Thyroid gland (tissue), 4 donors: Measurements from ENCODE around the gene SDCCAG8. TPM values are rescaled to one million over a fixed set of nuclear protein-coding genes. Genes with fewer than 3 reads are reported as not detected.

Experiments used
- DNase-seq, 2 donors: peaks; one replicate each; pipeline ENCODE4 v3.0.0-alpha.2; 2019
- H3K27ac ChIP-seq, 3 donors: fragments of 200-600 bp; sonication (generic); 1 replicate in 2 of 3; 2 replicates in 1 of 3; pipeline ENCODE4 v1.5.1; 2016 to 2019; ENCODE audit warnings: mild to moderate bottlenecking in 1 of 3, moderate library complexity in 1 of 3
- H3K27me3 ChIP-seq: fragments of 200-600 bp; sonication (generic); one replicate; pipeline ENCODE4 v1.5.1; 2019
- H3K36me3 ChIP-seq, 2 donors: fragments of 200-600 bp; sonication (generic); one replicate each; pipeline ENCODE4 v1.5.1; 2016 to 2019
- H3K4me1 ChIP-seq, 2 donors: fragments of 200-600 bp; sonication (generic); one replicate each; pipeline ENCODE4 v1.5.1; 2017 to 2019
- H3K4me3 ChIP-seq, 3 donors: fragments of 200-600 bp; sonication (generic); replicated peaks in 1 of 3; 1 replicate in 2 of 3; 2 replicates in 1 of 3; pipeline ENCODE4 v1.5.1; 2016; ENCODE audit warnings: mild to moderate bottlenecking in 1 of 3
- H3K9me3 ChIP-seq: fragments of 200-600 bp; sonication (generic); one replicate; pipeline ENCODE4 v1.5.1; 2017
- POLR2A ChIP-seq, 2 donors: fragments of 450-650 bp; IDR thresholded peaks; one replicate each; pipeline ENCODE4 v1.6.1; 2017; ENCODE audit warnings: antibody characterized with exemption in 2 of 2, mild to moderate bottlenecking in 2 of 2, moderate library complexity in 1 of 2
- WGBS, 2 donors: methylation state at CpG; one replicate each; pipeline ENCODE4 v1.1.5; 2017; 5-methylcytosine and 5-hydroxymethylcytosine counted together
- intact Hi-C: fragments of 100-400 bp; cut with DNase I; formaldehyde crosslinking; loops from one replicate; pipeline ENCODE4 v1.15.1; 2023
- total RNA-seq, 4 donors: library from RNA; depleted of rRNA; stranded (reverse); fragments of >200 nt; gene quantifications; one replicate each; pipeline ENCODE4 v1.2.3, GENCODE V29; 2016
- TF ChIP-seq, protein P1 (sequence below), 6 experiments: fragments of 200-600 bp in 3 of 6; fragments of 450-650 bp in 3 of 6; sonication (generic) in 3 of 6; IDR thresholded peaks; one replicate each; pipeline ENCODE4 v1.5.1; 2016 to 2019; ENCODE audit warnings: antibody characterized with exemption in 6 of 6, mild to moderate bottlenecking in 2 of 6, inconsistent platforms in 1 of 6, moderate library complexity in 1 of 6

The SDCCAG8 gene
- total RNA-seq, 4 donors from 2014 or later: 105 to 193 (median 115) TPM

DNA sequence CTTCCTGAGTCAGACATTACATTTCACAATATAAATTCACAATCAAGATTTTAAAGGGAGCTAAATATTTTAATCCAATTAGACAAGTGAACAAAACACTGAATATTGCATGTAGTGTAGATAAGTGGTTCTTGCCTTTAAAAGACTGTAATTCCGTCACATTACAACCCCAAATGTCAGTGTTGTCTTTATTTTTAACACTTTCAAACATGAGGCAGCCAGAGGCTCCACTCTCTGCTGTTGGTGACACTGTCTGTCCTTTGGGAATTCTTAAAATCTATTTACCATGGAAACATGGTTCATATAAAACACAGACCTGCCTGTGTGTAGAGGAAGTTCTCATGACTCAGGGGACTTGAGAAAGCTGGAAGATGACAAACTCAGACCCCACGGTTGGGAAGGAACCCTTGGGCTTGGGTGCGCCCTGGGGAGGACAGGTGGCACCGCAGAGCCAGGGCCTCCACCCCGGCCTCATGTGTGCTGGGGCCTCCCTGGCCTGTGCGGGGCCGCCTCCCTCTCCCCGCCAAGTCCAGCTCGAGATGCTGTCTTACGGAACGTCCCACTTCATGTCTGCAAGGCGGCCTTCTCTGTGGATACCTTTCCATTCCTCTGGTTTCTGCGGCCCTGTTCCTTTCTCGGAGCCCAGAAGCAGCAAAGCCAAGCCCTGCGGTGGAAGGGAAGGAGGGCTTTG is 239.0 kb downstream of the SDCCAG8 start:
- no peak overlapping the region for H3K27ac ChIP-seq

GRCh38 chr1:243495442-243496186 is 239.8 kb downstream of the SDCCAG8 start:
- peak overlapping the region; percentile 3 to 46 (median 36) for H3K27ac ChIP-seq
- no peak for DNase-seq
- no peaks in the 10 kb centered on the region for H3K4me1 ChIP-seq
- intact Hi-C loops: no loop called here
- H3K36me3 ChIP-seq: no peaks in the 10 kb centered on the region
- TF ChIP-seq, protein P1, sequence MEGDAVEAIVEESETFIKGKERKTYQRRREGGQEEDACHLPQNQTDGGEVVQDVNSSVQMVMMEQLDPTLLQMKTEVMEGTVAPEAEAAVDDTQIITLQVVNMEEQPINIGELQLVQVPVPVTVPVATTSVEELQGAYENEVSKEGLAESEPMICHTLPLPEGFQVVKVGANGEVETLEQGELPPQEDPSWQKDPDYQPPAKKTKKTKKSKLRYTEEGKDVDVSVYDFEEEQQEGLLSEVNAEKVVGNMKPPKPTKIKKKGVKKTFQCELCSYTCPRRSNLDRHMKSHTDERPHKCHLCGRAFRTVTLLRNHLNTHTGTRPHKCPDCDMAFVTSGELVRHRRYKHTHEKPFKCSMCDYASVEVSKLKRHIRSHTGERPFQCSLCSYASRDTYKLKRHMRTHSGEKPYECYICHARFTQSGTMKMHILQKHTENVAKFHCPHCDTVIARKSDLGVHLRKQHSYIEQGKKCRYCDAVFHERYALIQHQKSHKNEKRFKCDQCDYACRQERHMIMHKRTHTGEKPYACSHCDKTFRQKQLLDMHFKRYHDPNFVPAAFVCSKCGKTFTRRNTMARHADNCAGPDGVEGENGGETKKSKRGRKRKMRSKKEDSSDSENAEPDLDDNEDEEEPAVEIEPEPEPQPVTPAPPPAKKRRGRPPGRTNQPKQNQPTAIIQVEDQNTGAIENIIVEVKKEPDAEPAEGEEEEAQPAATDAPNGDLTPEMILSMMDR (IDR thresholded peaks at IDR 0.05): no peak
- TF ChIP-seq POLR2A (IDR thresholded peaks at IDR 0.05): no peak
- H3K4me3 ChIP-seq: no peak overlapping the region
- 77 to 87% methylated on average over 21 to 24 of the region's 24 CpGs for WGBS, 2 donors
- H3K27me3 ChIP-seq: no peaks in the 10 kb centered on the region
- no peaks in the 10 kb centered on the region for H3K9me3 ChIP-seq

More for the DNA sequence above, 239.0 kb downstream of the SDCCAG8 start:
- TF ChIP-seq POLR2A (IDR thresholded peaks at IDR 0.05): no peak
- TF ChIP-seq, protein P1 (IDR thresholded peaks at IDR 0.05): no peak
- no peaks in the 10 kb centered on the region for H3K36me3 ChIP-seq
- no peak overlapping the region for H3K4me3 ChIP-seq
- H3K4me1 ChIP-seq: no peaks in the 10 kb centered on the region
- no peaks in the 10 kb centered on the region for H3K9me3 ChIP-seq
- WGBS, 2 donors: 95 to 98% methylated on average over 14 of the region's 15 CpGs
- intact Hi-C loops: no loop called here
- no peak for DNase-seq
- H3K27me3 ChIP-seq: no peaks in the 10 kb centered on the region

- H3K9me3 ChIP-seq: no peaks in the 10 kb centered on the region
- H3K27me3 ChIP-seq: no peaks in the 10 kb centered on the region
- TF ChIP-seq, protein P1 (IDR thresholded peaks at IDR 0.05): no peak
- no peak for TF ChIP-seq POLR2A (IDR thresholded peaks at IDR 0.05)
- H3K36me3 ChIP-seq: no peaks in the 10 kb centered on the region
- peak overlapping the region; percentile 3 to 46 (median 36) for H3K27ac ChIP-seq
- WGBS, 2 donors: 85 to 88% methylated on average over 17 to 19 of the region's 19 CpGs
- no peaks in the 10 kb centered on the region for H3K4me1 ChIP-seq
- intact Hi-C loops: no loop called here
- no peak overlapping the region for H3K4me3 ChIP-seq
- no peak for DNase-seq
Measured at GRCh38 chr1:243496187-243496646, 240.4 kb downstream of the SDCCAG8 start.

- peak overlapping the region in 1 of 3 donors; percentile 3 for H3K27ac ChIP-seq
- H3K9me3 ChIP-seq: no peaks in the 10 kb centered on the region
- H3K27me3 ChIP-seq: no peaks in the 10 kb centered on the region
- no peaks in the 10 kb centered on the region for H3K4me1 ChIP-seq
- H3K4me3 ChIP-seq: no peak overlapping the region
- TF ChIP-seq POLR2A (IDR thresholded peaks at IDR 0.05): no peak
- TF ChIP-seq, protein P1 (IDR thresholded peaks at IDR 0.05): no peak
- no peaks in the 10 kb centered on the region for H3K36me3 ChIP-seq
- 96% methylated on average over 11 of the region's 11 CpGs for whole genome bisulfite sequencing, 2 donors
- intact Hi-C loops: no loop called here
- DNase-seq: no peak
Measured at GRCh38 chr1:243496806-243497205, 241.0 kb downstream of the SDCCAG8 start.
